Ovary (tissue), 3 donors: ENCODE measurements around the gene MRLN.

Experiments used
- CTCF ChIP-seq, 3 donors: fragments of 450-650 bp in 2 of 3; fragments of 200-600 bp in 1 of 3; IDR thresholded peaks; one replicate each; pipeline versions ENCODE4 v1.5.1 to v1.8.0; 2016 to 2022; ENCODE audit warnings: antibody characterized with exemption in 3 of 3, mild to moderate bottlenecking in 1 of 3
- EP300 ChIP-seq: sonication (generic); formaldehyde crosslinking; IDR thresholded peaks from one replicate; pipeline ENCODE4 v1.6.1; 2017; ENCODE audit warnings: antibody characterized with exemption
- POLR2A ChIP-seq: fragments of 450-650 bp; IDR thresholded peaks from one replicate; pipeline ENCODE4 v1.6.1; 2017; ENCODE audit warnings: antibody characterized with exemption, mild to moderate bottlenecking, moderate library complexity
- donor health status: DM: no; HTN: no; CAD: no.

GRCh38 chr10:59694936-59695335 lies 58.3 kb downstream of the MRLN start:
- TF ChIP-seq EP300 (no peak), CTCF (IDR thresholded peaks at IDR 0.05) (no peak), POLR2A (no peak)
